HG02885 (cell line): Measurements from ENCODE around the gene PRAMEF20.
"Not testable (repeated sequence)": the region's sequence is repeated elsewhere in the genome, so short reads cannot be mapped to it uniquely, and the experiment has no call there.

Source experiments
- ATAC-seq: cut with Tn5 transposase; IDR thresholded peaks from one replicate; pipeline ENCODE4 v1.9.1; 2021; ENCODE audit warnings: mild to moderate bottlenecking; ENCODE audit not compliant: unreplicated experiment, poor library complexity

Gene PRAMEF20

GRCh38 chr1:13410150-13410549, at the start of gene PRAMEF20:
Gene PRAMEF20, plus strand, starts transcription at chr1:13410450. Its CDS starts 5,905 bp downstream, at chr1:13416355.
- ATAC-seq: not testable (repeated sequence)

- ATAC-seq: not testable (repeated sequence)
Measured at GRCh38 chr1:13362364-13362763, 47.9 kb upstream of the PRAMEF20 start.

GRCh38 chr1:13364928-13365327, 45.3 kb upstream of the PRAMEF20 start:
- ATAC-seq: not testable (repeated sequence)

- ATAC-seq: not testable (repeated sequence)
Measured at GRCh38 chr1:13366536-13366935, 43.7 kb upstream of the PRAMEF20 start.

- ATAC-seq: not testable (repeated sequence)
Measured at GRCh38 chr1:13368544-13368943, 41.7 kb upstream of the PRAMEF20 start.

- ATAC-seq: not testable (repeated sequence)
Measured at GRCh38 chr1:13378983-13379382, 31.3 kb upstream of the PRAMEF20 start.

- not testable (repeated sequence) for ATAC-seq
Measured at GRCh38 chr1:13380380-13380779, 29.9 kb upstream of the PRAMEF20 start.

GRCh38 chr1:13389332-13389731, 20.9 kb upstream of the PRAMEF20 start, which contains the start of gene PRAMEF17:
Gene PRAMEF17, plus strand, starts transcription at chr1:13389632. Its CDS starts 26 bp downstream, at chr1:13389658.
- not testable (repeated sequence) for ATAC-seq

GRCh38 chr1:13393004-13393403, 17.2 kb upstream of the PRAMEF20 start:
- ATAC-seq: not testable (repeated sequence)

GRCh38 chr1:13394761-13395160, 15.5 kb upstream of the PRAMEF20 start:
- not testable (repeated sequence) for ATAC-seq

- ATAC-seq: not testable (repeated sequence)
Measured at GRCh38 chr1:13395311-13395710, 14.9 kb upstream of the PRAMEF20 start.

- no peak for ATAC-seq
Measured at GRCh38 chr1:13407811-13408210, 2.4 kb upstream of the PRAMEF20 start.

GRCh38 chr1:13430495-13430894, 20.2 kb downstream of the PRAMEF20 start:
- ATAC-seq: no peak

- ATAC-seq: no peak
Measured at GRCh38 chr1:13432251-13432650, 22.0 kb downstream of the PRAMEF20 start.

- not testable (repeated sequence) for ATAC-seq
Measured at GRCh38 chr1:13433694-13434358, 23.6 kb downstream of the PRAMEF20 start.

GRCh38 chr1:13435458-13435857, 25.2 kb downstream of the PRAMEF20 start:
- ATAC-seq: no peak

- not testable (repeated sequence) for ATAC-seq
Measured at GRCh38 chr1:13439104-13439783, 29.0 kb downstream of the PRAMEF20 start.

- no peak for ATAC-seq
Measured at GRCh38 chr1:13443335-13443979, 33.2 kb downstream of the PRAMEF20 start.

GRCh38 chr1:13450204-13450603, 40.0 kb downstream of the PRAMEF20 start:
- no peak for ATAC-seq

GRCh38 chr1:13451399-13451965, 41.2 kb downstream of the PRAMEF20 start:
- no peak for ATAC-seq
